ENCODE data around the gene EPHB2.
"Not testable (repeated sequence)": the region's sequence is repeated elsewhere in the genome, so short reads cannot be mapped to it uniquely, and the experiment has no call there.

The EPHB2 gene

GRCh38 chr1:22710701-22711049, at the start of gene EPHB2:
TSS of gene EPHB2 (plus strand) at chr1:22710839. CDS start at chr1:22710983, 144 bp downstream.
- Mint-ChIP-seq H3K27ac (no peak within 1 kb of the TSS), H3K4me3 (peak within 1 kb of the TSS; percentile 66), H3K36me3 (no peaks in the 10 kb centered on the region), H3K4me1 (peaks cover 12% of the 10 kb centered on the region), H3K9me3 (no peaks in the 10 kb centered on the region), H3K27me3 (peaks cover 35% of the 10 kb centered on the region)
- peak; percentile 42 for ATAC-seq (ENCODE audit: low read depth)
- no peak for DNase-seq (ENCODE audit: low spot score in 2 of 2)

GRCh38 chr1:22661880-22662279, 48.8 kb upstream of the EPHB2 start:
- Mint-ChIP-seq H3K9me3 (peaks cover 4% of the 10 kb centered on the region), H3K36me3 (no peaks in the 10 kb centered on the region), H3K27me3 (peaks cover 20% of the 10 kb centered on the region), H3K4me1 (no peaks in the 10 kb centered on the region), H3K27ac (no peak overlapping the region), H3K4me3 (no peak overlapping the region)
- ATAC-seq (ENCODE audit: low read depth) (no peak), DNase-seq (ENCODE audit: low spot score in 2 of 2) (no peak)

GRCh38 chr1:22662318-22662717, 48.3 kb upstream of the EPHB2 start:
- peaks cover 20% of the 10 kb centered on the region for H3K27me3 Mint-ChIP-seq
- no peak overlapping the region for H3K4me3 Mint-ChIP-seq
- no peak overlapping the region for H3K27ac Mint-ChIP-seq
- ATAC-seq (ENCODE audit: low read depth) (no peak), DNase-seq (ENCODE audit: low spot score in 2 of 2) (no peak)
- peaks cover 4% of the 10 kb centered on the region for H3K9me3 Mint-ChIP-seq
- H3K4me1 Mint-ChIP-seq: no peaks in the 10 kb centered on the region
- H3K36me3 Mint-ChIP-seq: no peaks in the 10 kb centered on the region

GRCh38 chr1:22662986-22663408, 47.6 kb upstream of the EPHB2 start:
- no peaks in the 10 kb centered on the region for H3K4me1 Mint-ChIP-seq
- no peak for DNase-seq (ENCODE audit: low spot score in 2 of 2)
- no peak overlapping the region for H3K27ac Mint-ChIP-seq
- no peaks in the 10 kb centered on the region for H3K36me3 Mint-ChIP-seq
- peaks cover 23% of the 10 kb centered on the region for H3K27me3 Mint-ChIP-seq
- ATAC-seq (ENCODE audit: low read depth): no peak
- no peak overlapping the region for H3K4me3 Mint-ChIP-seq
- H3K9me3 Mint-ChIP-seq: peaks cover 4% of the 10 kb centered on the region

GRCh38 chr1:22665752-22666151, 44.9 kb upstream of the EPHB2 start:
- H3K27me3 Mint-ChIP-seq: peaks cover 15% of the 10 kb centered on the region

GRCh38 chr1:22666412-22666811, 44.2 kb upstream of the EPHB2 start:
- ATAC-seq (ENCODE audit: low read depth): no peak
- Mint-ChIP-seq H3K9me3 (no peaks in the 10 kb centered on the region), H3K27me3 (peaks cover 13% of the 10 kb centered on the region)

More at GRCh38 chr1:22665752-22666151, 44.9 kb upstream of the EPHB2 start:
- no peaks in the 10 kb centered on the region for H3K36me3 Mint-ChIP-seq
- no peak for DNase-seq (ENCODE audit: low spot score in 2 of 2)
- no peak overlapping the region for H3K4me3 Mint-ChIP-seq
- no peak overlapping the region for H3K27ac Mint-ChIP-seq
- ATAC-seq (ENCODE audit: low read depth): no peak
- H3K4me1 Mint-ChIP-seq: no peaks in the 10 kb centered on the region
- no peaks in the 10 kb centered on the region for H3K9me3 Mint-ChIP-seq

GRCh38 chr1:22668840-22669239, 41.8 kb upstream of the EPHB2 start:
- H3K9me3 Mint-ChIP-seq; H3K4me3 Mint-ChIP-seq; H3K27ac Mint-ChIP-seq; H3K36me3 Mint-ChIP-seq; H3K4me1 Mint-ChIP-seq; ATAC-seq (ENCODE audit: low read depth); DNase-seq (ENCODE audit: low spot score in 2 of 2): not testable (repeated sequence)
- peaks cover 14% of the 10 kb centered on the region for H3K27me3 Mint-ChIP-seq

More at GRCh38 chr1:22666412-22666811, 44.2 kb upstream of the EPHB2 start:
- no peak overlapping the region for H3K27ac Mint-ChIP-seq
- no peak overlapping the region for H3K4me3 Mint-ChIP-seq
- DNase-seq (ENCODE audit: low spot score in 2 of 2): no peak
- H3K36me3 Mint-ChIP-seq: no peaks in the 10 kb centered on the region
- H3K4me1 Mint-ChIP-seq: no peaks in the 10 kb centered on the region

GRCh38 chr1:22670352-22670975, 40.2 kb upstream of the EPHB2 start:
- Mint-ChIP-seq H3K27me3 (peaks cover 20% of the 10 kb centered on the region), H3K27ac (no peak overlapping the region), H3K36me3 (no peaks in the 10 kb centered on the region), H3K4me3 (no peak overlapping the region), H3K9me3 (no peaks in the 10 kb centered on the region), H3K4me1 (no peaks in the 10 kb centered on the region)
- DNase-seq (ENCODE audit: low spot score in 2 of 2): no peak
- ATAC-seq (ENCODE audit: low read depth): no peak

GRCh38 chr1:22671999-22672398, 38.6 kb upstream of the EPHB2 start:
- Mint-ChIP-seq H3K9me3 (no peaks in the 10 kb centered on the region), H3K4me3 (no peak overlapping the region), H3K27ac (no peak overlapping the region), H3K27me3 (peaks cover 21% of the 10 kb centered on the region), H3K36me3 (no peaks in the 10 kb centered on the region), H3K4me1 (no peaks in the 10 kb centered on the region)
- ATAC-seq (ENCODE audit: low read depth) (no peak), DNase-seq (ENCODE audit: low spot score in 2 of 2) (no peak)

- H3K27me3 Mint-ChIP-seq: peaks cover 18% of the 10 kb centered on the region
- no peak overlapping the region for H3K4me3 Mint-ChIP-seq
- H3K36me3 Mint-ChIP-seq: no peaks in the 10 kb centered on the region
- ATAC-seq (ENCODE audit: low read depth): no peak
- no peaks in the 10 kb centered on the region for H3K4me1 Mint-ChIP-seq
- H3K9me3 Mint-ChIP-seq: no peaks in the 10 kb centered on the region
- H3K27ac Mint-ChIP-seq: no peak overlapping the region
- DNase-seq (ENCODE audit: low spot score in 2 of 2): no peak
These were observed 36.9 kb upstream of the EPHB2 start for GRCh38 chr1:22673486-22674409.

- no peaks in the 10 kb centered on the region for H3K4me1 Mint-ChIP-seq
- H3K9me3 Mint-ChIP-seq: no peaks in the 10 kb centered on the region
- no peak overlapping the region for H3K4me3 Mint-ChIP-seq
- ATAC-seq (ENCODE audit: low read depth) (no peak), DNase-seq (ENCODE audit: low spot score in 2 of 2) (no peak)
- H3K27ac Mint-ChIP-seq: no peak overlapping the region
- H3K36me3 Mint-ChIP-seq: no peaks in the 10 kb centered on the region
- peaks cover 17% of the 10 kb centered on the region for H3K27me3 Mint-ChIP-seq
These were observed 36.3 kb upstream of the EPHB2 start for GRCh38 chr1:22674410-22674749.

GRCh38 chr1:22676151-22676550, 34.5 kb upstream of the EPHB2 start:
- not testable (repeated sequence) for H3K4me3 Mint-ChIP-seq; ATAC-seq (ENCODE audit: low read depth); H3K9me3 Mint-ChIP-seq; H3K36me3 Mint-ChIP-seq; H3K27ac Mint-ChIP-seq; H3K4me1 Mint-ChIP-seq; DNase-seq (ENCODE audit: low spot score in 2 of 2)
- H3K27me3 Mint-ChIP-seq: peaks cover 14% of the 10 kb centered on the region

- Mint-ChIP-seq H3K36me3 (no peaks in the 10 kb centered on the region), H3K27ac (no peak overlapping the region), H3K4me3 (no peak overlapping the region), H3K4me1 (no peaks in the 10 kb centered on the region), H3K27me3 (peaks cover 14% of the 10 kb centered on the region), H3K9me3 (no peaks in the 10 kb centered on the region)
- DNase-seq (ENCODE audit: low spot score in 2 of 2): no peak
- no peak for ATAC-seq (ENCODE audit: low read depth)
These were observed 33.6 kb upstream of the EPHB2 start for GRCh38 chr1:22676916-22677583.
